Measurements from ENCODE around the gene GLB1L2.
A peak's percentile ranks its signal among the peaks of the same experiment; 100 is the strongest.

Gene GLB1L2

DNA sequence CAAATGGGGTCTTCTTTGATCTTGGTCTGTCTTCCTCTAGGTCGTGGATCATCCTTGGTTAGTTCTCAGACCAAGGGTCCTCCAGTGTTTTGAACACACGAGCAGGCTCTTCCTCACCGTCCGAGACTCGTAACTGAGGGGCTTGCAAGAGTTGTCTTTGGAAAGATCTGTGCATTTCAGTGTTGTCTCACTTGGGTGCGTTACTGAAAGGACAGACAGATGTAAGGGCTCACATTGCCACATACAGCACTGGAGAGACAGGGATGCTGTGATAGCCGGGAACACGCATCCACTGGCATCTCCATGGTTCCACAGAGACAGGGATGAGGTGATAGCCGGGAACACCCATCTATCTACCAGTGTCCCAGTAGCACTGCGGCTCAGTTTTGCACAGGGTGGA is 15.7 kb downstream of the GLB1L2 start:
- 83% methylated on average over 10 of the region's 10 CpGs for WGBS
- H3K4ac ChIP-seq (ENCODE audit: low read depth in 1 of 2, low read length in 2 of 2) = no peak overlapping the region
- H3K4me2 ChIP-seq (ENCODE audit: low read length, poor library complexity, severe bottlenecking) = no peak overlapping the region
- H2AK5ac ChIP-seq (ENCODE audit: low read length, severe bottlenecking) = no peak overlapping the region
- no peak overlapping the region for H3K14ac ChIP-seq (ENCODE audit: low read length in 2 of 2)
- no peak overlapping the region for H3K9ac ChIP-seq (ENCODE audit: low read length)
- no peak overlapping the region for H2AFZ ChIP-seq (ENCODE audit: low read depth, low read length)
- no peak overlapping the region for H3K23ac ChIP-seq (ENCODE audit: low read length in 2 of 2)
- no peak overlapping the region for H4K91ac ChIP-seq (ENCODE audit: low read length)
- no peak overlapping the region for H4K8ac ChIP-seq (ENCODE audit: low read length)
- H3K36me3 ChIP-seq (ENCODE audit: control insufficient read depth in 1 of 2, insufficient read depth in 2 of 2, low read depth in 1 of 2, low read length in 2 of 2) = no peaks in the 10 kb centered on the region
- peaks cover 0 to 17% of the 10 kb centered on the region in 2 experiments for H3K27me3 ChIP-seq (ENCODE audit: control insufficient read depth in 1 of 2, insufficient read depth in 1 of 2, low read length in 2 of 2)
- H3K27ac ChIP-seq (ENCODE audit: low read length, poor library complexity, severe bottlenecking) = no peak overlapping the region
- H3K9me3 ChIP-seq (ENCODE audit: control insufficient read depth, low read length) = no peaks in the 10 kb centered on the region
- no peak overlapping the region for H2BK5ac ChIP-seq (ENCODE audit: low read depth, low read length, poor library complexity, severe bottlenecking)
- H3K4me3 ChIP-seq (ENCODE audit: insufficient read depth in 1 of 2, low read depth in 1 of 2, low read length in 2 of 2) = no peak overlapping the region
- H3K4me1 ChIP-seq (ENCODE audit: control insufficient read depth, insufficient read depth, low read depth, low read length) = no peaks in the 10 kb centered on the region
- H2BK15ac ChIP-seq (ENCODE audit: low read depth, poor library complexity, severe bottlenecking) = no peak overlapping the region
- H2BK12ac ChIP-seq (ENCODE audit: low read length in 2 of 2) = no peak overlapping the region
- no peak overlapping the region for H2BK120ac ChIP-seq (ENCODE audit: low read depth, low read length)
- H3K18ac ChIP-seq (ENCODE audit: low read depth in 1 of 2, low read length in 2 of 2) = no peak overlapping the region
- no peaks in the 10 kb centered on the region for H3K79me1 ChIP-seq (replicated peaks; ENCODE audit: low read length, poor library complexity, severe bottlenecking)
- no peak for DNase-seq

DNA sequence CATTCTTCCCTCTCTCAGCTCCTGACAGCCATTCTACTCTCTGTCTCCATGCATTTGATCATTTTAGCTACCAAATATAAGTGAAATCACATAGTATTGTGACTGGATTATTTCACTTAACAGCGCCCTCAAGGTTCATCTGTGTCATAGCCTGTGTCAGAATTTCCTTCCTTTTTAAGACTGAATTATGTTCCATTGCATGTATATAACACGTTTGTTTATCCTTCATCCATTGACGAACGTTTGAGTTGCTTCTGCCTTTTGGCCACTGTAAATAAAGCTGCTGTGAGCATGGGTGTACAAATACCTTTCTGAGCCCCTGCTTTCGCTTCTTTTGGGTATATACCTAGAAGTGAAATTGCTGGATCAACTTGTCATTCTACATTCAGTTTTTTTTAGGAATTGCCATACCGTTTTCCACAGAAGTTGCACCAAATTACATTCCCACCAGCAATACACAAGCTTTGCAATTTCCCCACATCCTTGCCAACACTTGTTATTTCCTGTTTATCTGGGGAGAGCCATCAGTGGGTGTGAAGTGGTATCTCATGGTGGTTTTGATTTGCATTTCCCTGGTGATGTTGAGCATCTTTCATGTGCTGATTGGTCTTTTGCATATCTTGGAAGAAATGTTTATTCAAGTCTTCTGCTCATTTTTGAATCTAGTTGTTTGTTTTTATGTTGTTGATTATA is 17.5 kb downstream of the GLB1L2 start:
- DNase-seq = no peak
- H3K9me3 ChIP-seq (ENCODE audit: control insufficient read depth, low read length) = no peaks in the 10 kb centered on the region
- H4K8ac ChIP-seq (ENCODE audit: low read length) = no peak overlapping the region
- H4K91ac ChIP-seq (ENCODE audit: low read length) = no peak overlapping the region
- H3K4ac ChIP-seq (ENCODE audit: low read depth in 1 of 2, low read length in 2 of 2) = no peak overlapping the region
- no peak overlapping the region for H2AFZ ChIP-seq (ENCODE audit: low read depth, low read length)
- H2BK5ac ChIP-seq (ENCODE audit: low read depth, low read length, poor library complexity, severe bottlenecking) = no peak overlapping the region
- H3K4me2 ChIP-seq (ENCODE audit: low read length, poor library complexity, severe bottlenecking) = no peak overlapping the region
- H2BK12ac ChIP-seq (ENCODE audit: low read length in 2 of 2) = no peak overlapping the region
- no peak overlapping the region for H2BK120ac ChIP-seq (ENCODE audit: low read depth, low read length)
- no peaks in the 10 kb centered on the region for H3K36me3 ChIP-seq (ENCODE audit: control insufficient read depth in 1 of 2, insufficient read depth in 2 of 2, low read depth in 1 of 2, low read length in 2 of 2)
- H2AK5ac ChIP-seq (ENCODE audit: low read length, severe bottlenecking) = no peak overlapping the region
- no peaks in the 10 kb centered on the region for H3K4me1 ChIP-seq (ENCODE audit: control insufficient read depth, insufficient read depth, low read depth, low read length)
- H3K18ac ChIP-seq (ENCODE audit: low read depth in 1 of 2, low read length in 2 of 2) = no peak overlapping the region
- no peaks in the 10 kb centered on the region for H3K79me1 ChIP-seq (replicated peaks; ENCODE audit: low read length, poor library complexity, severe bottlenecking)
- H3K9ac ChIP-seq (ENCODE audit: low read length) = no peak overlapping the region
- no peak overlapping the region for H3K23ac ChIP-seq (ENCODE audit: low read length in 2 of 2)
- H3K27ac ChIP-seq (ENCODE audit: low read length, poor library complexity, severe bottlenecking) = no peak overlapping the region
- H3K14ac ChIP-seq (ENCODE audit: low read length in 2 of 2) = no peak overlapping the region
- peaks cover 0 to 13% of the 10 kb centered on the region in 2 experiments for H3K27me3 ChIP-seq (ENCODE audit: control insufficient read depth in 1 of 2, insufficient read depth in 1 of 2, low read length in 2 of 2)
- H2BK15ac ChIP-seq (ENCODE audit: low read depth, poor library complexity, severe bottlenecking) = no peak overlapping the region
- no peak overlapping the region for H3K4me3 ChIP-seq (ENCODE audit: insufficient read depth in 1 of 2, low read depth in 1 of 2, low read length in 2 of 2)
- WGBS = 48% methylated on average over 5 of the region's 6 CpGs

DNA sequence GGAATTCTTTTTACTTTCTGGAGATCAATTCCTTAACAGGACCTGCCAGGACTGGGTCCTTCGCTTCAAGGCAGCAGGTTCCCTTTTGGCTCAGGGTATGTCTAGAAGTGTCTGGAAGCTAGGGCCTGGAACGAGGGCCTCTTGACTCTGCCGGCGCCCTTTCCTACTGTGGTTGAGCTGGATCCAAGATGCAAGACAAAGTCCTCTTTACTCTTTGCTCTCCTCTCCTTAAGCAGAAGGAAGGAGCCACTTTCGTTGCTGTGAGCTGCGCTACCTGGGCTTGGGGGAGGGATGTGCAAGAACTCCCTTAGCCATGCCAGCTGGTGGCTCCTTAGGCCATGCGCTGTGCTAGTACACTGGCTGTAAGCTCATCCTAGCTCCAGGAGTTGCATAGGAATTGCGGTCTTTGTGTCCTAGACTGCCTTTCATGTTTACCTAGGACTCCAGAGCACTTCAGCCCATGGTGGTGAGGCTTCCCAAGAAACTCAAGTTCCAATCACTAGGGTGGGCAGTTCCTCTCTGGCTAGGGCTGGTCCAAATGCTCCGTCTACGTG is 18.1 kb downstream of the GLB1L2 start:
- no peaks in the 10 kb centered on the region for H3K4me1 ChIP-seq (ENCODE audit: control insufficient read depth, insufficient read depth, low read depth, low read length)
- no peaks in the 10 kb centered on the region for H3K79me1 ChIP-seq (replicated peaks; ENCODE audit: low read length, poor library complexity, severe bottlenecking)
- no peak overlapping the region for H2BK15ac ChIP-seq (ENCODE audit: low read depth, poor library complexity, severe bottlenecking)
- no peak overlapping the region for H3K23ac ChIP-seq (ENCODE audit: low read length in 2 of 2)
- no peak overlapping the region for H2AK5ac ChIP-seq (ENCODE audit: low read length, severe bottlenecking)
- H3K9ac ChIP-seq (ENCODE audit: low read length) = no peak overlapping the region
- no peak overlapping the region for H2BK120ac ChIP-seq (ENCODE audit: low read depth, low read length)
- H2AFZ ChIP-seq (ENCODE audit: low read depth, low read length) = no peak overlapping the region
- H3K14ac ChIP-seq (ENCODE audit: low read length in 2 of 2) = no peak overlapping the region
- no peaks in the 10 kb centered on the region for H3K36me3 ChIP-seq (ENCODE audit: control insufficient read depth in 1 of 2, insufficient read depth in 2 of 2, low read depth in 1 of 2, low read length in 2 of 2)
- no peak overlapping the region for H3K4me3 ChIP-seq (ENCODE audit: insufficient read depth in 1 of 2, low read depth in 1 of 2, low read length in 2 of 2)
- no peak overlapping the region for H3K18ac ChIP-seq (ENCODE audit: low read depth in 1 of 2, low read length in 2 of 2)
- 68% methylated on average over 8 of the region's 10 CpGs for WGBS
- H4K91ac ChIP-seq (ENCODE audit: low read length) = peak overlapping the region; percentile 44
- H3K4ac ChIP-seq (ENCODE audit: low read depth in 1 of 2, low read length in 2 of 2) = no peak overlapping the region
- H2BK12ac ChIP-seq (ENCODE audit: low read length in 2 of 2) = no peak overlapping the region
- no peak overlapping the region for H2BK5ac ChIP-seq (ENCODE audit: low read depth, low read length, poor library complexity, severe bottlenecking)
- H3K4me2 ChIP-seq (ENCODE audit: low read length, poor library complexity, severe bottlenecking) = no peak overlapping the region
- H3K9me3 ChIP-seq (ENCODE audit: control insufficient read depth, low read length) = no peaks in the 10 kb centered on the region
- peaks cover 0 to 13% of the 10 kb centered on the region in 2 experiments for H3K27me3 ChIP-seq (ENCODE audit: control insufficient read depth in 1 of 2, insufficient read depth in 1 of 2, low read length in 2 of 2)
- no peak overlapping the region for H4K8ac ChIP-seq (ENCODE audit: low read length)
- no peak for DNase-seq
- no peak overlapping the region for H3K27ac ChIP-seq (ENCODE audit: low read length, poor library complexity, severe bottlenecking)

DNA sequence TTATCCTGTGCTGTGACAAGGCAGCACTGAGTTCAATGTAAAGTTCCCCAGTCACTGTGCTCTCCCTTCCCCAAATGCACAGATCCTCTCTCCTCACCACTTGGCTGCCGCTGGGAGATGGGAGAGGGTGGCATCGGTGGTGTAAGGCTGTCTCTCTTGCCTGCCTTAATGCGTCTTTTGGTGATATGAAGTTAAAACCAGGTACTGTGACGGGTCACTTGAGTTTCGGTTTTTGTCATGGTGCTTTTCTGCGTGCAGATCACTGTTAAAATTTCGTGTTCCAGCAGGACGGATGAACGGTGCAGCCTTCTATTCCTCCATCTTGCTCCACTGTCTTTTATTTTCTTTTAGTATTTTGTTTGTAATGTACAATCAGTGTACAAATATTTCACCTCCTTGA is 18.6 kb downstream of the GLB1L2 start:
- Histone ChIP-seq H3K4me1 (ENCODE audit: control insufficient read depth, insufficient read depth, low read depth, low read length) (no peaks in the 10 kb centered on the region), H2BK15ac (ENCODE audit: low read depth, poor library complexity, severe bottlenecking) (no peak overlapping the region), H2BK120ac (ENCODE audit: low read depth, low read length) (no peak overlapping the region), H3K9ac (ENCODE audit: low read length) (no peak overlapping the region), H3K23ac (ENCODE audit: low read length in 2 of 2) (no peak overlapping the region), H4K8ac (ENCODE audit: low read length) (no peak overlapping the region), H3K79me1 (replicated peaks; ENCODE audit: low read length, poor library complexity, severe bottlenecking) (no peaks in the 10 kb centered on the region), H3K4me3 (ENCODE audit: insufficient read depth in 1 of 2, low read depth in 1 of 2, low read length in 2 of 2) (no peak overlapping the region), H2AK5ac (ENCODE audit: low read length, severe bottlenecking) (no peak overlapping the region), H3K18ac (ENCODE audit: low read depth in 1 of 2, low read length in 2 of 2) (no peak overlapping the region), H3K27ac (ENCODE audit: low read length, poor library complexity, severe bottlenecking) (no peak overlapping the region), H2BK5ac (ENCODE audit: low read depth, low read length, poor library complexity, severe bottlenecking) (no peak overlapping the region), H2AFZ (ENCODE audit: low read depth, low read length) (no peak overlapping the region), H3K4me2 (ENCODE audit: low read length, poor library complexity, severe bottlenecking) (no peak overlapping the region), H3K27me3 (ENCODE audit: control insufficient read depth in 1 of 2, insufficient read depth in 1 of 2, low read length in 2 of 2) (peaks cover 0 to 15% of the 10 kb centered on the region in 2 experiments), H3K14ac (ENCODE audit: low read length in 2 of 2) (no peak overlapping the region), H3K9me3 (ENCODE audit: control insufficient read depth, low read length) (no peaks in the 10 kb centered on the region), H4K91ac (ENCODE audit: low read length) (no peak overlapping the region), H3K36me3 (ENCODE audit: control insufficient read depth in 1 of 2, insufficient read depth in 2 of 2, low read depth in 1 of 2, low read length in 2 of 2) (no peaks in the 10 kb centered on the region), H2BK12ac (ENCODE audit: low read length in 2 of 2) (no peak overlapping the region), H3K4ac (ENCODE audit: low read depth in 1 of 2, low read length in 2 of 2) (no peak overlapping the region)
- 91% methylated on average over 6 of the region's 9 CpGs for WGBS
- DNase-seq = no peak

All from mesenchymal stem cell (in vitro differentiated cells and primary cell).